SK-N-SH (cell line): Measurements from ENCODE around the gene ADAM33. TPM values are rescaled to one million over a fixed set of nuclear protein-coding genes. Genes with fewer than 3 reads are reported as not detected.

Experiments
- CTCF ChIA-PET: fragments of 300-600, 350-600 bp; formaldehyde crosslinking; extraction: SDS; loops from one replicate; lab custom pipeline; 2021; lab: Yijun Ruan, JAX
- POLR2A ChIA-PET: fragments of 350-600 bp; sonication (Branson Sonifier 250); formaldehyde crosslinking; extraction: SDS; loops from one replicate; lab custom pipeline; 2020; ENCODE audit warnings: antibody characterized with exemption, inconsistent platforms; lab: Yijun Ruan, JAX
- DNase-seq: peaks from one replicate; pipeline ENCODE4 v3.0.0; 2012
- H2AFZ ChIP-seq: fragments of 200-600 bp; sonication (generic); 2 replicates; pipeline ENCODE4 v1.8.1; 2016; ENCODE audit warnings: antibody characterized with exemption, mild to moderate bottlenecking, low read depth
- H3F3A ChIP-seq: fragments of 200-600 bp; sonication (generic); replicated peaks from 2 replicates; pipeline ENCODE3; 2016; ENCODE audit warnings: antibody characterized with exemption, mild to moderate bottlenecking; ENCODE audit not compliant: insufficient read depth
- H3K27ac ChIP-seq, 2 experiments: fragments of 200-500 bp in 1 of 2; fragments of 200-600 bp in 1 of 2; sonication (Bioruptor generic) in 1 of 2; sonication (generic), shearing (Covaris generic) in 1 of 2; 2 replicates each; pipeline versions ENCODE4 v1.5.1 to v1.6.1; 2014 to 2016; ENCODE audit warnings: low read depth in 2 of 2, inconsistent platforms in 1 of 2, low read length in 1 of 2, mild to moderate bottlenecking in 1 of 2, mixed read lengths in 1 of 2
- H3K27me3 ChIP-seq: fragments of 200-600 bp; sonication (generic), shearing (Covaris generic); 2 replicates; pipeline ENCODE4 v1.6.1; 2016; ENCODE audit warnings: mixed run types; ENCODE audit not compliant: insufficient read depth
- H3K36me3 ChIP-seq, 2 experiments: fragments of 200-500 bp in 1 of 2; fragments of 200-600 bp in 1 of 2; sonication (Bioruptor generic) in 1 of 2; sonication (generic) in 1 of 2; replicated peaks in 1 of 2; 2 replicates each; pipeline versions ENCODE3 to v1.5.1; 2014 to 2016; ENCODE audit warnings: low read length in 1 of 2, mild to moderate bottlenecking in 1 of 2; ENCODE audit not compliant: insufficient read depth in 2 of 2, control insufficient read depth in 1 of 2
- H3K4me1 ChIP-seq, 2 experiments: fragments of 200-500 bp in 1 of 2; fragments of 200-600 bp in 1 of 2; sonication (Bioruptor generic) in 1 of 2; sonication (generic), shearing (Covaris generic) in 1 of 2; 2 replicates each; pipeline versions ENCODE4 v1.5.1 to v1.6.1; 2014 to 2016; ENCODE audit warnings: low read depth in 1 of 2, low read length in 1 of 2, mixed run types in 1 of 2; ENCODE audit not compliant: insufficient read depth in 2 of 2, control insufficient read depth in 1 of 2
- H3K4me2 ChIP-seq: fragments of 200-600 bp; sonication (generic), shearing (Covaris generic); 2 replicates; pipeline ENCODE4 v1.6.1; 2017; ENCODE audit warnings: mixed run types
- H3K4me3 ChIP-seq, 2 experiments: fragments of 200-500 bp in 1 of 2; fragments of 200-600 bp in 1 of 2; sonication (Bioruptor generic) in 1 of 2; sonication (generic), shearing (Covaris generic) in 1 of 2; 2 replicates each; pipeline versions ENCODE4 v1.5.1 to v1.8.1; 2014 to 2016; ENCODE audit warnings: low read depth in 2 of 2, inconsistent platforms in 1 of 2, low read length in 1 of 2, mild to moderate bottlenecking in 1 of 2, mixed read lengths in 1 of 2, moderate library complexity in 1 of 2
- H3K79me2 ChIP-seq: fragments of 200-600 bp; sonication (generic); 2 replicates; pipeline ENCODE4 v1.8.1; 2017; ENCODE audit warnings: mild to moderate bottlenecking; ENCODE audit not compliant: insufficient read depth
- H3K9ac ChIP-seq: fragments of 200-600 bp; sonication (generic); 2 replicates; pipeline ENCODE4 v1.6.1; 2017; ENCODE audit warnings: mixed run types
- H3K9me2 ChIP-seq: fragments of 200-600 bp; sonication (generic); 2 replicates; pipeline ENCODE4 v1.6.1; 2017; ENCODE audit warnings: mixed run types
- H3K9me3 ChIP-seq: fragments of 200-600 bp; sonication (generic); 2 replicates; pipeline ENCODE4 v1.6.1; 2017; ENCODE audit warnings: mixed run types, mild to moderate bottlenecking, moderate library complexity
- H4K20me1 ChIP-seq: fragments of 200-600 bp; sonication (generic); 2 replicates; pipeline ENCODE4 v1.6.1; 2017; ENCODE audit warnings: mild to moderate bottlenecking, mixed run types; ENCODE audit not compliant: insufficient read depth
- FOSL2 ChIP-seq: IDR thresholded peaks from 2 replicates; pipeline ENCODE4 v1.4.0; 2012; ENCODE audit warnings: low read depth, mild to moderate bottlenecking, moderate library complexity, borderline replicate concordance
- FOXJ3 ChIP-seq: sonication (generic); formaldehyde crosslinking; IDR thresholded peaks from 2 replicates; pipeline ENCODE4 v1.5.1; 2020; ENCODE audit warnings: mild to moderate bottlenecking, missing genetic modification reagents
- FOXM1 ChIP-seq: IDR thresholded peaks from 2 replicates; pipeline ENCODE4 v1.4.0; 2012; ENCODE audit warnings: low read depth, mild to moderate bottlenecking
- GABPA ChIP-seq: IDR thresholded peaks from 2 replicates; pipeline ENCODE4 v1.4.0; 2012; ENCODE audit warnings: low read depth, mild to moderate bottlenecking
- GATA2 ChIP-seq: sonication (generic); formaldehyde crosslinking; IDR thresholded peaks from 2 replicates; pipeline ENCODE4 v1.5.0; 2020; ENCODE audit warnings: mild to moderate bottlenecking, missing genetic modification reagents
- JUND ChIP-seq: IDR thresholded peaks from 2 replicates; pipeline ENCODE4 v1.4.0; 2012
- MAX ChIP-seq: IDR thresholded peaks from 2 replicates; pipeline ENCODE4 v1.4.0; 2012; ENCODE audit warnings: low read depth
- MXI1 ChIP-seq: IDR thresholded peaks from 2 replicates; pipeline ENCODE4 v1.6.1; 2012; ENCODE audit warnings: mild to moderate bottlenecking, low read depth, low read length, improper control_type of control experiment
- NFIC ChIP-seq: IDR thresholded peaks from 2 replicates; pipeline ENCODE4 v1.4.0; 2012; ENCODE audit warnings: borderline replicate concordance
- NRF1 ChIP-seq: IDR thresholded peaks from 2 replicates; pipeline ENCODE4 v1.6.1; 2012; ENCODE audit warnings: low read depth, mild to moderate bottlenecking, low read length
- PBX3 ChIP-seq: IDR thresholded peaks from 2 replicates; pipeline ENCODE4; 2012
- POLR2AphosphoS5 ChIP-seq: IDR thresholded peaks from 2 replicates; pipeline ENCODE4 v1.6.1; 2012; ENCODE audit warnings: low read depth, low read length
- RCOR1 ChIP-seq: fragments of 150-350 bp; IDR thresholded peaks from 2 replicates; pipeline ENCODE4 v1.6.1; 2017; ENCODE audit warnings: antibody characterized with exemption, low read length
- REST ChIP-seq: IDR thresholded peaks from 2 replicates; pipeline ENCODE4 v1.6.1; 2012; ENCODE audit warnings: mild to moderate bottlenecking, low read depth, low read length, moderate library complexity
- RFX5 ChIP-seq: IDR thresholded peaks from 2 replicates; pipeline ENCODE4 v1.6.1; 2012; ENCODE audit warnings: mild to moderate bottlenecking, improper control_type of control experiment, low read length
- RXRA ChIP-seq: IDR thresholded peaks from 2 replicates; pipeline ENCODE4 v1.4.0; 2012; ENCODE audit warnings: low read depth, mild to moderate bottlenecking, borderline replicate concordance
- SIN3A ChIP-seq: IDR thresholded peaks from 2 replicates; pipeline ENCODE4 v1.6.1; 2012; ENCODE audit warnings: low read depth, mild to moderate bottlenecking, low read length, moderate library complexity, borderline replicate concordance
- TCF12 ChIP-seq: IDR thresholded peaks from 2 replicates; pipeline ENCODE4 v1.4.0; 2012
- TEAD4 ChIP-seq: IDR thresholded peaks from 2 replicates; pipeline ENCODE4 v1.4.0; 2012; ENCODE audit warnings: mild to moderate bottlenecking, borderline replicate concordance; ENCODE audit not compliant: insufficient read depth
- YY1 ChIP-seq: IDR thresholded peaks from 2 replicates; pipeline ENCODE4 v1.4.0; 2012; ENCODE audit warnings: low read depth, mild to moderate bottlenecking
- WGBS: methylation state at CpG from one replicate; pipeline ENCODE4 v1.1.6; 2017; ENCODE audit warnings: low lambda C conversion rate; 5-methylcytosine and 5-hydroxymethylcytosine counted together
- polyA plus RNA-seq, 3 experiments: library from polyadenylated mRNA; depleted of rRNA; stranded (reverse); fragments of >200 nt; gene quantifications; 2 replicates each; pipeline ENCODE4 v1.2.3, GENCODE V29; 2012

Gene ADAM33
- polyA plus RNA-seq, 1 of the 3 experiments (the other 2 are of a cell fraction), result 4.8 TPM

GRCh38 chr20:3622406-3622805, 59.4 kb downstream of the ADAM33 start:
- Histone ChIP-seq H3K9me2 (no peaks in the 10 kb centered on the region), H3K4me1 (no peaks in the 10 kb centered on the region), H3K27ac (no peak overlapping the region), H3K79me2 (no peaks in the 10 kb centered on the region), H3K9ac (no peak overlapping the region)
- CTCF ChIA-PET, result interaction anchor here (1.4 kb wide), 1 partner anchor 59 kb away, joined by 3 read pairs; no protein-coding TSS in a partner anchor
- no peak for DNase-seq
- TF ChIP-seq NRF1 (no peak), TCF12 (no peak), MAX (no peak), FOXJ3 (CRISPR knock-in tag) (no peak), REST (no peak), RXRA (no peak), PBX3 (no peak), JUND (no peak), FOSL2 (no peak), RCOR1 (no peak), POLR2AphosphoS5 (no peak), GATA2 (CRISPR knock-in tag) (no peak), RFX5 (no peak)
- TF ChIP-seq, all 33 proteins: peak for 0
- 87% methylated on average over 4 of the region's 4 CpGs for WGBS
- Histone ChIP-seq H2AFZ (no peak overlapping the region), H3F3A (no peaks in the 10 kb centered on the region), H3K36me3 (peaks cover 0 to 8% of the 10 kb centered on the region in 2 experiments), H3K4me3 (no peak overlapping the region), H4K20me1 (no peaks in the 10 kb centered on the region), H3K4me2 (no peak overlapping the region), H3K27me3 (no peaks in the 10 kb centered on the region), H3K9me3 (no peaks in the 10 kb centered on the region)
- POLR2A ChIA-PET, result no interaction called here

DNA sequence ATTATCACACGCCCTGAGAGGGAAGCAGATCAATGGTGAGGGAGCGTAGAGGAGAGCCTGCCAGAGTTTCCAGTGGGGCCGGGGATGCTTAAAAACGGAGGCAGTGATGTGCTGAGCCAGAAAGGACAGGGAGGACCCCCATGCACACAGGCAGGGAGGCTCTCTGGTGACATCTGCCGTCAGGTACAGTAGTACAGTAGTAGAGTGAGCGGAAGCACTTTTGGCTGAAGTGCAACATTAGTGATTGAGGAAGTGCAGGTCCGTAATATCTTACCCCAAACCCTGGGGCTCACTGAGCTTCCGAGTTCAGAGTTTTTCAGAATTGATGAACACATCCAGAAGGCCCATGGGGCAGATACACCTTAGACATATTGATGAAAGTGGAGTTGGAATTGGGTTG, 60.7 kb downstream of the ADAM33 start:
- Histone ChIP-seq H2AFZ (no peak overlapping the region), H3K27me3 (no peaks in the 10 kb centered on the region), H3K4me2 (no peak overlapping the region), H3K9ac (no peak overlapping the region), H3K27ac (no peak overlapping the region), H3K9me3 (no peaks in the 10 kb centered on the region), H3F3A (no peaks in the 10 kb centered on the region), H3K9me2 (no peaks in the 10 kb centered on the region), H3K4me3 (no peak overlapping the region), H4K20me1 (no peaks in the 10 kb centered on the region), H3K36me3 (peaks cover 0 to 8% of the 10 kb centered on the region in 2 experiments), H3K4me1 (no peaks in the 10 kb centered on the region; a peak in 1 of 4 replicates), H3K79me2 (no peaks in the 10 kb centered on the region)
- no peak for DNase-seq
- POLR2A ChIA-PET, result no interaction called here
- CTCF ChIA-PET, result no interaction called here
- WGBS, result 96% methylated on average over 8 of the region's 8 CpGs
- no peak for TF ChIP-seq GABPA
- no peak for TF ChIP-seq PBX3
- TF ChIP-seq MXI1, result no peak
- no peak for TF ChIP-seq TEAD4
- no peak for TF ChIP-seq REST
- TF ChIP-seq NRF1, result no peak
- TF ChIP-seq GATA2 (CRISPR knock-in tag), result no peak
- no peak for TF ChIP-seq SIN3A
- no peak for TF ChIP-seq RXRA
- no peak for TF ChIP-seq NFIC
- TF ChIP-seq FOXM1, result no peak
- TF ChIP-seq YY1, result no peak
